Activated B cell treated with CpG ODN at 0.5 μM for 24 hours (primary cell): ENCODE results near the gene PPDPF. TPM values are rescaled to one million over a fixed set of nuclear protein-coding genes. Genes with fewer than 3 reads are reported as not detected.

Source experiments
- ATAC-seq: fragments of 200-7000 bp; cut with Tn5 transposase; one replicate; pipeline ENCODE4 v1.10.0; 2021; ENCODE audit warnings: low read depth, mild to moderate bottlenecking, moderate library complexity
- CTCF ChIA-PET: fragments of 350-600 bp; sonication (Branson Sonifier 250); formaldehyde crosslinking; loops from one replicate; lab custom pipeline; 2021; ENCODE audit warnings: antibody characterized with exemption; lab: Charles Lee
- POLR2A ChIA-PET: fragments of 350-600 bp; sonication (Branson Sonifier 250); formaldehyde crosslinking; loops from one replicate; lab custom pipeline; 2021; ENCODE audit warnings: antibody characterized with exemption; lab: Charles Lee
- DNase-seq: peaks from one replicate; pipeline ENCODE4 v3.0.0; 2022
- H3K27ac Mint-ChIP-seq: one replicate; pipeline ENCODE4 v1.8.0; 2020; ENCODE audit warnings: mixed read lengths
- H3K27me3 Mint-ChIP-seq: one replicate; pipeline ENCODE4 v1.8.0; 2021; ENCODE audit warnings: mixed read lengths
- H3K36me3 Mint-ChIP-seq: one replicate; pipeline ENCODE4 v1.8.0; 2021; ENCODE audit warnings: low read depth, mixed read lengths
- H3K4me1 Mint-ChIP-seq: one replicate; pipeline ENCODE4 v1.8.0; 2021; ENCODE audit warnings: mixed read lengths
- H3K4me3 Mint-ChIP-seq: one replicate; pipeline ENCODE4 v1.8.0; 2020; ENCODE audit warnings: mild to moderate bottlenecking, mixed read lengths
- H3K9me3 Mint-ChIP-seq: one replicate; pipeline ENCODE4 v1.8.0; 2020; ENCODE audit warnings: mixed read lengths
- intact Hi-C: fragments of 100-400 bp; cut with micrococcal nuclease; formaldehyde crosslinking; loops from one replicate; pipeline ENCODE4 v1.15.1; 2024
- total RNA-seq: library from RNA; stranded (reverse); gene quantifications from 2 replicates; pipeline ENCODE4 v1.2.3, GENCODE V29; 2022
- TF ChIP-seq, protein P1 (sequence below): fragments of 200-600 bp; IDR thresholded peaks from one replicate; pipeline ENCODE4 v1.8.0; 2022; ENCODE audit warnings: antibody characterized with exemption, mild to moderate bottlenecking

Gene PPDPF
- total RNA-seq, 1 donor from 2014 or later, result 172 TPM

DNA sequence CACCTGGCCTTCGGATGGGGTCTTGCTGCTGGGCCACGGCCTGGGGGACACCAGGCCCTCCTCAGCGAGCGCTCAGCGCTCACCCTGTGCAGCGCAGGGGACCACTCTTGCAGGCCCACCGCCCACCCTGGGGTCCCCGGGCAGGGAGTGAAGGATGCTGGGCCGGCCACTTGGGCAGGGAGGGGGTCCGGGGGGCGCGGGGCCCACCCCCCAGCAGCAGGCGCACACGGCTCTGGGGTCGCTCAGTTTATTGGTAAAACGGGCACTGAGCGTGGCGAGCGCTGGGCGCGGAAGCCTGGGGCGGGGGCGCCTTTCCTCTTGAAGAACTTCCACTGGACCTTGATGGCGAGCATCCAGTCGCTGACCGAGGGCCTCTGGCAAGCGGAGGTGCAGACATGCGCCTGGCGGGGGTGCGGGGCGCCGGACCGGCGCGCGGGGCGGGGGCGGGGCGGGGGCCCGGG, 32.8 kb upstream of the PPDPF start:
- peaks cover 19% of the 10 kb centered on the region for H3K27me3 Mint-ChIP-seq

DNA sequence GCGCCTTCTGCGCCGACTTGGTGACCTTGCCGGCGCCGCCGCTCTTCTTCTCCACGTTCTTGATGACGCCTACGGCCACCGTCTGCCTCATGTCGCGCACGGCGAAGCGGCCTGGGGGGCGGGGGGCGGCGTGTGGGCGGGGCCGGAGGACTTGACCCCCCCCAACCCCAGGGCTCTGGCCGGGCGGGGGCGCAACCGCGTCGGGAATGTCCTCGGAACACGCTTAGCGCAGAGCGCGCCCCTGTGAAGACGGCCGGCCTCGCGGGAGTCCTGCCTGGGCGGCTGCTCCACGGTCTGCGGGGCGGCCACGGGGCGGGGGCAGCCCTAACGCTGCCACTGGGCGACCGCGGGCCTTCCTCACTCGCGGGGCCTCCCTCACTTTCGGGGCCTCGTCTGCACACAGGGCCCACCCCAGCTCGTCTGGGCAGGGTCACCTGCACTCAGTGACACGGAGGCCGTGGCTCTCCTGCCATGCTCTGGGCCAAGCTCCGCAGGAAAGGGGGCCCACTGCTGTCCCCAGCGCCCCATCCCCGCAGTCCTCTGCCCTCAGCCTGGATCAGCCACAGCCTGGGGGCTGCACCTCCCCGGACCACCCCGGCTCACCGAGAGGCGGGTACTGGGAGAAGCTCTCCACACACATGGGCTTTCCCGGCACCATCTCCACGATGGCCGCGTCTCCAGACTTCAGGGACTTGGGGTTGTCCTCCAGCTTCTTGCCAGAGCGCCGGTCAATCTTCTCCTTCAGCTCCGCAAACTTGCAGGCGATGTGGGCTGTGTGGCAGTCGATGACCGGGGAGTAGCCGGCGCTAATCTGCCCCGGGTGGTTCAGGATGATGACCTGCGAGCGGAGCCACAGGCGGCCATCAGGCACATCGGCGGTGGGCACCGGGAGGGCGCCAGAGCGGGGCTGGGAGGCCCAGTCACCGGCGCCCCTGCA, 32.0 kb upstream of the PPDPF start:
- CTCF ChIA-PET, result no interaction called here
- H3K4me1 Mint-ChIP-seq, result no peaks in the 10 kb centered on the region
- no peaks in the 10 kb centered on the region for H3K9me3 Mint-ChIP-seq
- intact Hi-C loops, result no loop called here
- POLR2A ChIA-PET, result no interaction called here
- DNase-seq (no peak), ATAC-seq (no peak)
- no peak overlapping the region for H3K4me3 Mint-ChIP-seq
- H3K27me3 Mint-ChIP-seq, result peaks cover 17% of the 10 kb centered on the region
- H3K27ac Mint-ChIP-seq, result no peak overlapping the region
- no peaks in the 10 kb centered on the region for H3K36me3 Mint-ChIP-seq
- TF ChIP-seq, protein P1, sequence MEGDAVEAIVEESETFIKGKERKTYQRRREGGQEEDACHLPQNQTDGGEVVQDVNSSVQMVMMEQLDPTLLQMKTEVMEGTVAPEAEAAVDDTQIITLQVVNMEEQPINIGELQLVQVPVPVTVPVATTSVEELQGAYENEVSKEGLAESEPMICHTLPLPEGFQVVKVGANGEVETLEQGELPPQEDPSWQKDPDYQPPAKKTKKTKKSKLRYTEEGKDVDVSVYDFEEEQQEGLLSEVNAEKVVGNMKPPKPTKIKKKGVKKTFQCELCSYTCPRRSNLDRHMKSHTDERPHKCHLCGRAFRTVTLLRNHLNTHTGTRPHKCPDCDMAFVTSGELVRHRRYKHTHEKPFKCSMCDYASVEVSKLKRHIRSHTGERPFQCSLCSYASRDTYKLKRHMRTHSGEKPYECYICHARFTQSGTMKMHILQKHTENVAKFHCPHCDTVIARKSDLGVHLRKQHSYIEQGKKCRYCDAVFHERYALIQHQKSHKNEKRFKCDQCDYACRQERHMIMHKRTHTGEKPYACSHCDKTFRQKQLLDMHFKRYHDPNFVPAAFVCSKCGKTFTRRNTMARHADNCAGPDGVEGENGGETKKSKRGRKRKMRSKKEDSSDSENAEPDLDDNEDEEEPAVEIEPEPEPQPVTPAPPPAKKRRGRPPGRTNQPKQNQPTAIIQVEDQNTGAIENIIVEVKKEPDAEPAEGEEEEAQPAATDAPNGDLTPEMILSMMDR, result no peak

More for the DNA sequence above, 32.8 kb upstream of the PPDPF start:
- TF ChIP-seq, protein P1, result no peak
- Mint-ChIP-seq H3K4me1 (no peaks in the 10 kb centered on the region), H3K9me3 (no peaks in the 10 kb centered on the region), H3K27ac (no peak overlapping the region), H3K36me3 (no peaks in the 10 kb centered on the region), H3K4me3 (no peak overlapping the region)
- intact Hi-C loops, result no loop called here
- no peak for ATAC-seq
- no peak for DNase-seq
- ChIA-PET POLR2A (no interaction called here), CTCF (no interaction called here)

DNA sequence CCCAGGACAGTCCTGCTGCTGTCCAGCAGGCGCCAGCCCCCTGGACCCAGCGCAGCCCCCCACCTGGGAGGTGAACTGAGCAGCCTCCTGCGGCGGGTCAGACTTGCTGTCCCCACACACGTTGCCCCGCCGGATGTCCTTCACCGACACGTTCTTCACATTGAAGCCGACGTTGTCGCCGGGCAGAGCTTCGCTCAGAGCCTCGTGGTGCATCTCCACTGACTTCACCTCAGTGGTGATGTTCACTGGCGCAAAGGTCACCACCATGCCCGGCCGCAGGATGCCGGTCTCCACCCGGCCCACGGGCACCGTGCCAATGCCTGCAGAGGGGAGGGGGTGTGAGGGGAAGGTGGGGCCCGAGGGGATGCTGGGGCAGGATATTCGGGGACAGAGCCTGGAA, 30.1 kb upstream of the PPDPF start:
- ATAC-seq (no peak), DNase-seq (no peak)
- Mint-ChIP-seq H3K9me3 (no peaks in the 10 kb centered on the region), H3K4me3 (no peak overlapping the region), H3K27me3 (peaks cover 14% of the 10 kb centered on the region), H3K36me3 (no peaks in the 10 kb centered on the region), H3K4me1 (no peaks in the 10 kb centered on the region), H3K27ac (no peak overlapping the region)
- intact Hi-C loops, result no loop called here
- POLR2A ChIA-PET, result no interaction called here
- TF ChIP-seq, protein P1, result no peak
- CTCF ChIA-PET, result no interaction called here

DNA sequence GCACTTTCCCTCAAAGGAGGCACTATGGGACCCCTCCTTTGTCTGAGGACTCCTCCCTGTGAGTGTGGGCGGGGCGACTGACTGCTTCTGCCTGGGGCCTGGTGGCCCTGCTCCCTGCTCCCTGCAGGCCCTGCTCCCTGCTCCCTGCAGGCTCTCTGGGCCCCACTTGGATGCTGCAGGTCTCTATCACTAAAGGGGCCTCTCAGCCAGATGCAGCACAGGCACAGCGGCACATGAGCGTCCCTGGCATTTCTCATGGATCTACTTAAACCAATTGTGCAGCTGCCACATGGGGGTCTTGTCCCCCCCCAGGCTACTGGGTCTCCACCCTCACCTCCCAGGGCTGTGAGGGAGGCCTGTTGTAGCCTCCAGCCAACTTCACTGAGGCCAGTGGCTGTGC, 29.5 kb upstream of the PPDPF start:
- POLR2A ChIA-PET, result no interaction called here
- no peaks in the 10 kb centered on the region for H3K36me3 Mint-ChIP-seq
- no peaks in the 10 kb centered on the region for H3K9me3 Mint-ChIP-seq
- H3K27ac Mint-ChIP-seq, result no peak overlapping the region
- no peak for ATAC-seq
- TF ChIP-seq, protein P1, result no peak
- no peak for DNase-seq
- H3K4me1 Mint-ChIP-seq, result no peaks in the 10 kb centered on the region
- CTCF ChIA-PET, result no interaction called here
- H3K27me3 Mint-ChIP-seq, result peaks cover 13% of the 10 kb centered on the region
- no peak overlapping the region for H3K4me3 Mint-ChIP-seq
- intact Hi-C loops, result no loop called here

DNA sequence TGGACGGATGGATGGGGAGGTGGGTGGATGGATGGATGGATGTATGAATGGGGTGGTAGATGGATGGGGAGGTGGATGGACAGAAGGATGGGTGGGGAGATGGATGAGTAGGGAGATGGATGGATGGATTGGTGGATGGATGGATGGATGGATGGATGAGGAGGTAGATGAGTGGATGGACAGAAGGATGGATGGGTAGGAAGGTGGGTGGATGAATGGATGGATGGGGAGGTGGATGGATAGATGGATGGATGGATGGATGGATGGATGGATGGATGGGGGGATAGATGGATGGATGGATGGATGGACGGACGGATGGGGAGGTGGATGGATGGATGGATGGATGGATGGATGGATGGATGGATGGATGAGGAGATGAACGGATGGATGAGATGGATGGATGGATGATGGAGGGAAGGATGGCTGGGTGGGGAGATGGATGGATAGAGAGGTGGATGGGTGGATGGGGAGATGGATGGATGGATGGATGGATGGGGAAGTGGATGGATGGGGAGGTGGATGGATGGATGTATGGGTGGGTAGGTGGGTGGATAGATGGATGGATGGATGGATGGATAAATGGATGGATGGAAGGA, 28.8 kb upstream of the PPDPF start:
- Mint-ChIP-seq H3K36me3 (no peaks in the 10 kb centered on the region), H3K27me3 (peaks cover 11% of the 10 kb centered on the region), H3K9me3 (no peaks in the 10 kb centered on the region), H3K4me3 (no peak overlapping the region), H3K27ac (no peak overlapping the region), H3K4me1 (peaks cover 4% of the 10 kb centered on the region)
- CTCF ChIA-PET, result no interaction called here
- TF ChIP-seq, protein P1, result no peak
- DNase-seq, result no peak
- POLR2A ChIA-PET, result no interaction called here
- intact Hi-C loops, result no loop called here
- no peak for ATAC-seq
